Measurements from ENCODE around the gene SLC25A22.

The SLC25A22 gene

GRCh38 chr11:770642-771616 is 27.2 kb downstream of the SLC25A22 start:
- DNase-seq: no peak

GRCh38 chr11:769887-770641 is 28.0 kb downstream of the SLC25A22 start:
- no peak for DNase-seq

GRCh38 chr11:767238-767637 is 30.8 kb downstream of the SLC25A22 start:
- DNase-seq: no peak

DNA sequence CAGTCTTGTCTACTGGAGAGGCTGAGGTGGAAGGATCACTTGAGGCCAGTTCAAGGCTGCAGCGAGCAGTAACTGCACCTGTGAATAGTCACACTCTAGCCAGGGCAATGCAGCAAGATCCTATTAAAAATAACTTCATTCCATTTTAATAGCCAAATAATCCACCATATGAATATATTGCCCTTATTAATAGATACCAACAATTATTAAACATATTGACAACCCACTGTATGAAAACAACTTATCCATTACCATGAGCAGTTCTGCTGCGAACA is 31.2 kb downstream of the SLC25A22 start:
- DNase-seq: no peak

- DNase-seq: no peak
Observed at GRCh38 chr11:766106-766935, 31.8 kb downstream of the SLC25A22 start.

DNA sequence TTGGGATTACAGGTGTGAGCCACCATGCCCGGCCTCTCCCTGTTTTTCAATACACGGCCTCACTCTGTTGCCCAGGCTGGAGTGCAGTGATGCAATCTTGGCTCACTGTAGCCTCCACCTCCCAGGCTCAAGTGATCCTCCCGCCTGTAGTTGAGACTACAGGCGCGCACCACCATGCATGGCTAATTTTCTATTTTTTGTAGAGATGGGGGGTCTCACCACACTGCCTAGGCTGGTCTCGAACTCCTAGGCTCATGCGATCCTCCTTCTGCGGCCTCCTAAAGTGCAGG is 32.3 kb downstream of the SLC25A22 start:
- DNase-seq: no peak

DNA sequence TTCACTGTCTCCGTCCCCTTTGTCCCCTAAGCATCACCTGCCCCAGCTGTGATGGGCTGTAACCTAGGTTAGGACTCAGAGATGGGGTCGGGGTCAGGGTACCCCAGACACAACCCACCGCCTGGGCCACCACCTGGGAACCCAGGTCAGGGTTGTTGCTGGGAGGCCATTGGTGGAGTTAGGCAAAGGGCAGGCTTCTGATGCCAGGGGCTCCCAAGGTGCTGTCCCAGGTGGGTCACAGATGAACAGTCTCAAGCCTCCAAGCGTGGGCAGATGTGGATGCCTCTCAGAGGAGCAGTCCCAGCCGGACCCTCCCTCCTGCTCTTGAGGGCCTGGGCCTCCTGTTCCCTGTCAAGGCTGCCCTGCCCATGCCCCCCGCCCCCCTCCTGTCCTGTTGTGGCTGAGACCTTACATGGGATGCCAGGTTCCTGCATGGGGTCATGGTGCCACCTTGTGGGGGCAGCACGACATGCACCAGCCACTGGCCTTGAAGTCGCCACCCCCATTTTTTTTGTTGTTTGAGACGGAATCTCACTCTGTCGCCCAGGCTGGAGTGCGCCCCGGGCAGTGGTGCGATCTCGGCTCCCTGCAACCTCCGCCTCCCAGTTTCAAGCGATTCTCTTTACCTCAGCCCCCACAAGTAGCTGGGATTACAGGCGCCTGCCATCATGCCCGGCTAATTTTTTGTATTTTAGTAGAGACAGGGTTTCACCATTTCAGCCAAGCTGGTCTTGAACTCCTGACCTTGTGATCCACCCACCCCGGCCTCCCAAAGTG is 32.9 kb downstream of the SLC25A22 start:
- DNase-seq: peak; percentile 70

DNA sequence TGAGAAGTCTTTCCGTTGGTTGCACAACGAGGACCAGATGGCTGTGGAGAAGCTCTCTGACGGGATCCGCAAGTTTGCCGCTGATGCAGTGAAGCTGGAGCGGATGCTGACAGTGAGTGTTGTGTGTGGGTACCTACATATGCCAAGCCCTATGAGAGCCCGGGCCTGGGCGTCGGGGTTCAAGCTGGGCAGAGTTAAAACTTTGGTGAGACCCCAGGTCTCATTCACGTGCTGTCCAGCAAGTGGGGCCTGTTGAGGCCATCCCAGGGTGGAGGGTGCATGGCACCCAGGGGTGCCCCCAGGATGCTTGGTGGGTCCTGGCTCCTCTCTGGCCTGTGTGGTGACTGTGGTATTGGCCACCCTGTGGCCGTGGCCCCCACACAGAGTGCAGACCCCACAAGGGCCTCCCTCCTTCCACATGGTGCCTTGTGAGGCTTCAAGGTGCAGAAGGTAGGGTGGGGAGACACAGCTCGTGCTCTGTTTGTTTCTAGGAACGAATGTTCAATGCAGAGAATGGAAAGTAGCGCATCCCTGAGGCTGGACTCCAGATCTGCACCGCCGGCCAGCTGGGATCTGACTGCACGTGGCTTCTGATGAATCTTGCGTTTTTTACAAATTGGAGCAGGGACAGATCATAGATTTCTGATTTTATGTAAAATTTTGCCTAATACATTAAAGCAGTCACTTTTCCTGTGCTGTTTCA is 33.6 kb downstream of the SLC25A22 start:
- DNase-seq: no peak

DNA sequence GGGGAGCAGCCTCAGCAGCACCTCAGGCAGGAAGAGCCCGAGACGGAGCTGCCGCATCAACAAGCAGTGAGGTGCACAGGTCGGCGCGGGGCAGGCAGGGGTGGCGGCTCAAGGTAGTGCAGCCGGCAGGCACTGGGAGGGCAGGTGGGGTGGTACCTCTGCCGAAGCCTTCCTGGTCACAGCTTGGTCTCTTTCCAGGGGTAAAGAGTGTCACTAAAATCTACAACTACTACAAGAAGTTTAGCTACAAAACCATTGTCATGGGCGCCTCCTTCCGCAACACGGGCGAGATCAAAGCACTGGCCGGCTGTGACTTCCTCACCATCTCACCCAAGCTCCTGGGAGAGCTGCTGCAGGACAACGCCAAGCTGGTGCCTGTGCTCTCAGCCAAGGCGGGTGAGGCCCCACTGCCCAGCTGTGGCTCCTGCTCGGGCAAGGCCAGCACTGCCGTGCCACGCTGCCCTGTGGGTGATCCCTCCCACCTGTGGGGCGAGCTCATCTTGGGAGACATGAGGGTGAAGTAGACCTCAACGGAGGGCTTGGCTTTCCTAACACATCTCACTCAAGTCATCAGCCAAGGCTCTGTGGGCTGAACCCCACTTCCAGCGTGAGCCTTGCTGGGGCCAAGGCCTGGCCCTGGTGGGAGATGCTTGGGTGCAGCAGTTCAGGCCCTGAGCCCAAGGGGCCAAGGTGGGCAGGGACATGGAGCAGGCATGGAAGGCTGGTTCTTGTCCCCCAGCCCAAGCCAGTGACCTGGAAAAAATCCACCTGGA is 34.3 kb downstream of the SLC25A22 start:
- DNase-seq: no peak

GRCh38 chr11:763073-763463 is 35.0 kb downstream of the SLC25A22 start:
- no peak for DNase-seq

DNA sequence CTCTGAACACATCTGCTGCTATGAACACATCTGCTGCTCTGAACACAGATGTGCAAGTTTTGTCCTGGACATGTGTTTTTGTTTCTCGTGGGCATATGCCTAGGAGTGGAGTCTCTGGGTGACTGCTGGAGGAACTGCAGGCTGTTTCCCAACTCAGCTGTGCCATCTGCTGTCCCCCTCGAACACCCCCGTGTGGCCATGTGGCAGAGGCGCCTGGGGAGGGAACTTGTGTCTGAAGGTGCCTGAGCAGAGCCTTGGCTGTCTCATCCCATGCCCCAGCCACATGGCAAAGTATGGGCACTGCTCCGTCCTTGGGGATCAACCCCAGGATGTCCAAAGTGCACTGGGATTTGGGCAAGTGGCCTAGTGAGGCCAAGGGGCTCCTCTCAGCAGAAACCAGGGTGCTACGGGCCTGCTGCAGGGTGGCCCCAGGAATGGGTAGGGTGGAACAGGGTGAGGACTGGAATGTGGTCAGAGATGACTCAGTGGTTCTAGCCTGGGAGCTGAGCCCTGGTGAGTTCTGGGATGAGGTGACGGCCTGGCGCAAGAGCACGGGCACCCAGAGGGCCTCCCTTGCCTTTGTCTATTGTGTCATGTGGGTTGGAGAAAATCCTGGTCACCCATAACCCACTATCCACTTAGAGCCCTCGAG is 35.5 kb downstream of the SLC25A22 start:
- DNase-seq: no peak

DNA sequence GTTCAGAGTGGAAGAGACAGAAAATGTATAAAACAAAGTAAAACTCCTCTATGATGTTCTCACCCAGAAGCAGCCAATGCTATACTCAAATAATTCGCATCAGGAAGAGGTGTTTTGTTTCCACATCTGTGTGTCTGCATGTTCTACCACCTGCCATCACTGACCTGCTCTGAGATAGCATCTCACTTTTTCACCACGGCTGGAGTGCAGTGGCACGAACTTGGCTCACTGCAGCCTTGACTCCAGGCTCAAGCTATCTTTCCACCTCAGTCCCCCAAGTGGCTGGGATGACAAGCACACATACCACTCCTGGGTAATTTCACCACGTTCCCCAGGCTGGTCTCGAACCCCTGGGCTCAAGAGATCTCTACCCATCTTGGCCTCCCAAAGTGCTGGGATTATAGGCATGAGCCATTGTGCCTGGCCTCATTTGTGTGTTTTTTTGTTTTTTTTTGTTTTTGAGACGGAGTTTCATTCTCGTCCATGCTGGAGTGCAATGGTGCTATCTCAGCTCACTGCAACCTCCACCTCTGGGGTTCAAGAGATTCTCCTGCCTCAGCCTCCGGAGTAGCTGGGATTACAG is 36.5 kb downstream of the SLC25A22 start:
- no peak for DNase-seq

GRCh38 chr11:760236-760635 is 37.8 kb downstream of the SLC25A22 start:
- no peak for DNase-seq

DNA sequence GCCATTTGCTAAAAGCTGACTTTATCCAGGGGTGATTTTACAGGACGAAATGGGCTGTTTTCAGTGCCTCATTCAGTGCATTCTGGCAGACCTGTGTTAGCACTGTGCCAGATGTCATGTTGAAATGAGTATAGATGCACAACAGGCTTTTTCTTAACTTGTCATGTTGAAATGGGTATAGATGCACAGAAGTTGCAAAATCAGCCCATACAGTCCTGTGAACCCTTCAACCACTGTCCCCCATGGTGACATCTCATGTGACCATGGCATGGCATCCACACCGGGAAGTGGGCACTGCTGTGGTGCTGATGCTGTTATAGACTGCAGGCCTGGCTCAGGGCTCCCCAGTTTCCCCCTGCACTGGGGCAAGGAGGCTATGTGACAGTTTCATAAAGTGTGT is 48.4 kb downstream of the SLC25A22 start:
- DNase-seq: no peak

- DNase-seq: no peak
Observed at GRCh38 chr11:748007-748359, 50.1 kb downstream of the SLC25A22 start.

- DNase-seq: peak; percentile 72
Observed at GRCh38 chr11:747158-748006, 50.7 kb downstream of the SLC25A22 start, which contains the start of gene TALDO1. TSS of gene TALDO1 (plus strand) at chr11:747464. CDS start at chr11:747482, 18 bp downstream.

DNA sequence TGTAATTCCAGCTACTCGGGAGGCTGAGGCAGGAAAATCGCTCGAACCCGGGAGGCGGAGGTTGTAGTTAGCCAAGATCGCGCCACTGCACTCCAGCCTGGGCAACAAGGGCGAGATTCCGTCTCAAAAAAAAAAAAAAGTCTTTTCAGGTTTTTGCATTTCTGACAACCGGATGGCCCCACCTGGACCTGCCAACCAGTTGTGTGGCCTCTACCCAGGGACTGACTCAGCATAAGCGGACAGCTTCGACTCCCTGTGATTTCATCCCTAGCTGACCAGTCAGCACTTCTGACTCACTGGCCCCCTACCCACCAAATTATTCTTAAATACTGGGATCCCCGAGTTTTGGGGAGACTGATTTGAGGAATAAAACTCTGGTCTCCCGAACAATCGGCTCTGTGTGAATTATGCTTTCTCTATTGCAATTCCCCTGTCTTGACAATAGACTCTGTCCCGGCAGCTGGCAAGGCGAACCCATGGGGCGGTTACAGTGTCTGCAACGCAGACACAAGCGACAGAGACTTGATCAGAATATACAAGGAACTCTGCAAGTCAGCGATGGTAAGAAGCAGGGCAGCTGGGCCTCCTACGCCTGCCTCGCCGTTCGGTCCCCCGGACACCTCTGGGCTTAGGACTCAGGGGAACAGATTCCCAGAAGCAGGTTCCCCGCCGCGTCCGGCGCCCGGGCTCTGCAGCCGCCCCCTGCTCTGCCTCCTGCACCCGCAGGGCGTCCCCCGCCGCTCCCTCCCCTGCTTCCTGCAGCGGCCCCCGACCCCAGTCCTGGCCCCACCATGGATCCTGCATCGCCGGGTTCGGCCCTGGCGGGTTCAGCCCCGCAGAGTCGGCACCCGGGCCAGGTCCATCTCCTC is 51.6 kb downstream of the SLC25A22 start:
- DNase-seq: peak; percentile 14

GRCh38 chr11:745428-745827 is 52.7 kb downstream of the SLC25A22 start:
- DNase-seq: no peak
